NCI-H526 treated with DMSO at 0.1 percent for 48 hours (cell line): Measurements from ENCODE around the gene ST3GAL3.
"Not testable (repeated sequence)": the region's sequence is repeated elsewhere in the genome, so short reads cannot be mapped to it uniquely, and the experiment has no call there.

Experiments used
- DNase-seq: peaks from one replicate; lab custom pipeline; 2025; lab: John Stamatoyannopoulos, UW

Gene ST3GAL3

DNA sequence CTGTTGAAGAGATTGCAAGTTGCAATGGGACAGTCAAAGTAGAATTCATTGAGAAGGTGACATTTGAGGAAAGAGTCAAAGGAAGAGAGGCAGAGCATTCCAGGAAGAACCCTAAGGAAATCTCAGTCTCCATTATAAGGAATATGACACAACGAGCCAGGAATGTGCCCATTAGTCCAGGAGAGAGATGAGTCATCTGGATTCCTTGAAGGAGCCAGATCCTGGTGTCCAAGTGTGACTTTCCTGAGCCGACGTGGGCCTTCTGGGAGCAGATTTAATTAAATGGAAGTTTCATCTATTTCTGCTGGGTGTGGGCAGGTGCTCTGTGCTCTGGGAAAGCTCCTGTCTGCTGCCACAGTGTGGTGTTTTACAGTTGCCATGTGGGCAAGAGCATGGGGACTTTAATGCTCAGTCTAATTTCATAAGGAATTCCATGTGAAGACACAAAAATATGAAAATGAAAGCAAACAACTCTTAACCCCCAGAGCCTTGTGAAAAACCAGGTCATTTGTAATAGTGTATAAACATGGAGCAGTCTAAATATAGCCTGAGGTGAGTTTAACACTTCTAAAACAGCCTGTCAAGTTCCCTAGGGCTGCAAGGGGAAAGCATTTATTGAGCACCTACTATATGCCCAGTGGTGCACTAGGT is 114.8 kb downstream of the ST3GAL3 start:
- DNase-seq, result peak; percentile 18

GRCh38 chr1:43824795-43825194 is 117.5 kb downstream of the ST3GAL3 start:
- no peak for DNase-seq

DNA sequence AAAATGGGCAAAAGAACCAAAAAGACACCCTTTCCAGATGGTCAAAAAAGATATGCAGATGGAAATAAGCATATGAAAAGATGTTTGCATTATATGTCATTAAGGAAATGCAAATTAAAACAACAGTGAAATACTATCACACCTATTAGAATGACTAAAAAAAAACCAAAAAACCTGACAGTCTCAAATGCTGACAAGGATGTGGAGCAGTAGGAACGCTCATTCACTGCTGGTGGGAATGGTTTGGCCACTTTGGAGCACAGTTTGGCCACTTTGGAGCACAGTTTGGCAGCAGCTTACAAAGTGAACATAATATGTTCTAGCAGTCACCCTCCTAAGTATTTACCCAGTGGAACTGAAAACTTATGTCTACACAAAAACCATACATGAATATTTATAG is 121.2 kb downstream of the ST3GAL3 start:
- DNase-seq, result no peak

DNA sequence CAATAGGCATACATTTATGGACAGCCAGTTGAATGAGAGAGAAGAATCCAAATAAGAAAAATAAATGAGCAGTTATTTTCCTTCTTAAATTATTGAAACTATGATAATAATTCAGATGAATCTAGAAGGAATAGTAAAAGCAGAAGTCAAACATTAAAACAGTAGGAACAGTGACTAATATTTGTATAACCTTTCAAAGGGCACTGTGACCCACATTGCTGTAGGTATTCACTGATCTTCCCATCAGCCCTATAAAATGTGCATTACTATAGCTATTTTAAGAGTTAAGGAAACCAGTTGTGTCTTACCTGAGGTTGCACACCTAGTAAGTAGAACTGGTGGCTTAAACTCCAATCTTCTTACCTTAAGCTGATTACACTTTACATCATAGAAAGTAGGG is 123.5 kb downstream of the ST3GAL3 start:
- DNase-seq, result no peak

- DNase-seq, result no peak
Observed at GRCh38 chr1:43831851-43832250, 124.5 kb downstream of the ST3GAL3 start.

- DNase-seq, result no peak
Observed at GRCh38 chr1:43832255-43832654, 124.9 kb downstream of the ST3GAL3 start.

DNA sequence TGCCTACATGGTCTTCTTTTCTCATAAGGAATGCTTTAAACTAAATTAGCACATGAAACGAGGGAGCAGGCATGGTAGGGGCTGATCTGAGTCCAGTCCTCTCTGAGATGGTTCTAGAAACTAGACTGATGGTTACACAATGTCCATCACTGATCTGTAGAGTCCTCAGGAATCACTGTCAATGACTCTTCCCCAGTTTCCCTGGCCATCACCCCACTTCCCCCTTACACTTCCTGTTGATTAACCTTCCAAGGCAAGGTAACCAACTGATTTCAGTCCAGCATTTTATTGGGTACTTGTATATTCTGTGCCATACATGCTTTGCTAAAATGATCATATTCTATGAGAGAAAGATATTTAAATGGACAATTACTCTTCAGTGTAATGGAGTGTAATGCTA is 125.7 kb downstream of the ST3GAL3 start:
- no peak for DNase-seq

DNA sequence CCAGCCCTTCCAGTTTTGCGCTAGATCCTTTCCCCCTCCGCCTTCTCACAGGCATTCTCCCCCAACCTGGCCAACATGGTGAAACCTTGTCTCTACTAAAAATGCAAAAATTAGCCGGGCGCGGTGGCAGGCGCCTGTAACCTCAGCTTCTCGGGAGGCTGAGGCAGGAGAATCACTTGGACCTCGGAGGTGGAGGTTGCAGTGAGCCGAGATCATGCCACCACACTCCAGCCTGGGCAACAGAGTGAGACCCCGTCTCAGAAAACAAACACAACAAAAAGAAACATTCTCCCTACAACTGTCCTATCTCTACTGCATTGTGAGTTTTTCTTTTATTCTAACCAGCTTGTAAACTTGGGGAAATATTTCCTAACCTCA is 126.6 kb downstream of the ST3GAL3 start:
- DNase-seq, result not testable (repeated sequence)

DNA sequence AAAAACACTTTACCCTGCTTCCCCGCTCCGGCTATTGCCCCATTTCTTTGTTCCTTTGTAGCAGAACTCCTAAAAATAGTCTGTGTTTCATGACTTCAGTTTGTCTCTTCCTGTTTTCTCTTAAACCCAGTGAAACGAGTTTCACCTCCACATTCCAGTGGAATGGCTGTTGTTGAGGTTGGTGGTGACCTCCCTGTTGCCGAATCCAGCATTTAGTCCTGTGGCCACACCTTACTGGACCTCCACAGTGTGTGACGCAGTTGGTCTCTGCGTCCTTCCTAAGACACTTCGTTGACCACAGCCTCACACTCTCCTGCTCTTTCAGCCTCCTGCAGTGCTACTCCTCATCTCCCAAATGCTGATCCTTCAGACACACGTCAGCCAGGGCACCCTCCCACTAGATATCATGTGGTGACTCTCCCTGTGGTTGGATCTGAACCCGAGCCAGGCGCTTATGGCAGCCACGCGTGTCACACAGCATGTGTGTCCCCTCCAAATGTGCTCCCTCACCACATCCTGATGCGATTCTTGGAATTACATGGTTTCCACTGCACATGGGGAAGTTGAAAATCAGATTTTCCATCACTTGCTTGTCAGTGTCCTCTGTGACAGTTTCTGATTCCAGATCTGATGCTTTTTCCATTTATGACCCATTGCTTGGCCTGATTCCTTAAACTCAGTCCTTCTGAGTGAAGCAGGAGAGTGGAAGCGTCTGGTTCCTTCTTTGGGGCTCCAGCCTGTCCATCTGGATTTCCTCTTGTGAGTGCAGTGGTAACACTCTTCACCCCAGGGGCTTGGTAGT is 127.1 kb downstream of the ST3GAL3 start:
- no peak for DNase-seq

GRCh38 chr1:43835082-43836021 is 128.0 kb downstream of the ST3GAL3 start:
- DNase-seq, result peak; percentile 6

GRCh38 chr1:43836267-43836951 is 129.1 kb downstream of the ST3GAL3 start:
- DNase-seq, result peak; percentile 93

DNA sequence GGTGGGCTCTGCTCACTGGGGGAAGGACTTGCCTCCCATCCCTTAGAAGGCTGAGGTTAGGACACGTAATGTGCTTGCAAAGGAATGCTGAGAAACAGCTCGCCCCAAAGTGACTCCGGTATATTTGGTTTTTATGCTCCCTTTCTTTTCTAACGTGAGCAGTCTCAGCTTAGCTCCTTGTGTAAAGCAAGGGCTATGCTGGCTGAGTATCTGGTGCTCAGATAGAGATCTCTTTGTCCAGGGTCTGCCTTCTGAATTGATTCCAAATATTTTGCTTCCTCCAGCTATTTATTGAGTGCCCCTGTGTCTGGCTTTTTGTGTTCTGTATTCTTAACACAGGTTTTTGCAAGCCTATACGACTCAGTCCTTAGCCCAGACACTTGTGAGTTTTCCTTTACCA is 131.7 kb downstream of the ST3GAL3 start:
- DNase-seq, result no peak

DNA sequence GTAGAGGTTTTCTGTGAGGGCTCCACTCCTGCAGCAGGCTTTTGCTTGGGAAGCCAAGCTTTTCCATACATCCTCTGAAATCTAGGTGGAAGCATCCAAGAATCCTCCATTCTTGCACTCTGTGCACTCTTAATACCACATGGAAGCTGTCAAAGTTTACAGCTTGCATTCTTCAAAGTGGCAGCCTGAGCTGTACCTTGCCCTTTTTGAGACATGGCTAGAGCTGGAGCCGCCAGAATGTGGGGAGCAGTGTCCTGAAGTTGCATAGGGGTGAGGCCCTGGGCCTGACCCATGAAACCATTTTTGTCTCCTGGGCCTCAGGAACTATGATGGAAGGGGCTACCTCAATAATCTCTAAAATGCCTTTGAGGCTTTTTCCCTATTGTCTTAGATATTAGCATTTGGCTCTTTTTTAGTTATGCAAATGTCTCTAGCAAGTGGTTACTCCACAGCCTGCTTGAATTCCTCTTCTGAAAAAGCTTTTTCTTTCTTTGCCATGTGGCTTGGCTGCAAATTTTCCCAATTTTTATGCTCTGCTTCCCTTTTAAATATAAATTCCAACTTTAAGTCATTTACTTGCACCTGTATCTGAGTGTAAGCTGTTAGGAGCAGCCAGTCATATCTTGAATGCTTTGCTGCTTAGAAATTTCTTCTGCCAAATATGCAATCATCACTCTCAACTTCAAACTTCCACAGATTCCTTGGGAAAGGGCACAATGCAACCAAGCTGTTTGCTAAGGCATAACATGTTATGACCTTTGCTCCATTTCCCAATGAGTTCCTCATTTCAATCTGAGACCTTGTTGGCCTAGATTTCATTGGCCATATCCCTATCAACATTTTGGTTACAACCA is 134.2 kb downstream of the ST3GAL3 start:
- DNase-seq, result no peak

- DNase-seq, result no peak
Observed at GRCh38 chr1:43842175-43842498, 134.8 kb downstream of the ST3GAL3 start.

DNA sequence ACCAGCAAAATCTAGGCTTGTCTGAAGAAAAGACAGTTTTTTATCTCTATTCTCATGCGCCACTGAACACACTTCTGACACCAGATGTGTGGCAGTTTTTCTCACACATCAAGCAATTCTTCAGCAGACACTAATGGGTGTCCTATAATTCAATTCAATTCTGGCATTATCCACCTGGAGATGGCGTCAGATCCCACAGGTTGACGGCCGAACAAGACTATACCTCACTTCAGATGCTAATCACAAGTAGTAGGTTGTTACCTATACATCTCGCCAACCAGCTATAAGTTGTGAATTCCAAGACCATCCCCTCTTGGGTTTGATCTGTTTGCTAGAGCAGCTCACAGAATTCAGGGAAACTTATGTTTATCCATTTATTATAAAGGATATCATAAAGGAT is 136.3 kb downstream of the ST3GAL3 start:
- DNase-seq, result peak; percentile 20

GRCh38 chr1:43844114-43844513 is 136.8 kb downstream of the ST3GAL3 start:
- DNase-seq, result no peak

GRCh38 chr1:43847290-43847689 is 140.0 kb downstream of the ST3GAL3 start:
- peak; percentile 49 for DNase-seq

- DNase-seq, result peak; percentile 49
Observed at GRCh38 chr1:43847882-43848281, 140.5 kb downstream of the ST3GAL3 start.

- no peak for DNase-seq
Observed at GRCh38 chr1:43849670-43850069, 142.3 kb downstream of the ST3GAL3 start.

DNA sequence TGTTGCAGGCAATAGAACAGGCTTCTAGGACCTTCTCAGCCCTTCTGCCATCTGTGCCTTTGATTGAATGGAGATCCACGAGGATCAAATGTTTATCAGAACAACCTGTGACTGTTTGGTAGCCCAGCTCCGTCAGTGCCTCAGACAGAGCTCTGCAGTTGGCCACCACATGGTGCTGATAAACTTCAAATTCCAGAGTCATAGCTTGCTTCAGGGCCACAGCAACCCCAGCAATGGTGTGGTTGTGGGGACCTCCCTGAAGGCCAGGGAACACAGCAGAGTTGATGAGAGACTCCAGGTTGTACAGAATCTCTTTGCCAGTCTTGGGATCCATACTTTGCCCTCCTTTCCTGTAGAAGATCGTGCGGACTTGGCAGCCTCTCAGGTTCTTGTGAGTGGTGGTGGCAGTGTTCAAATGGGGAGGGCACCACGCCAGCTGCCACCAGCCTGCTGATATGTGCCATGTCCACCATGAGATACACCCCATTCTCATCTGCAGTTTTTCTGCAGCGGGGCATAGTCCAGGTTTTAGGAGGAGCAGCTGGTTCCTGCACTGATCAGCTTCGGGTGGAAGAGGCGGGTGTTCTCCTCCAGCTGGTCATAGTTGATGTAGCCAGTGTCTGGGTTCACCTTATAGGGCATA is 143.4 kb downstream of the ST3GAL3 start:
- DNase-seq, result no peak
